GM19397 (cell line): ENCODE data around the gene ZNF850.

Source experiments
- ATAC-seq: cut with Tn5 transposase; IDR thresholded peaks from one replicate; pipeline ENCODE4 v1.9.1; 2021; ENCODE audit warnings: mild to moderate bottlenecking, moderate library complexity; ENCODE audit not compliant: unreplicated experiment

ZNF850 gene

DNA sequence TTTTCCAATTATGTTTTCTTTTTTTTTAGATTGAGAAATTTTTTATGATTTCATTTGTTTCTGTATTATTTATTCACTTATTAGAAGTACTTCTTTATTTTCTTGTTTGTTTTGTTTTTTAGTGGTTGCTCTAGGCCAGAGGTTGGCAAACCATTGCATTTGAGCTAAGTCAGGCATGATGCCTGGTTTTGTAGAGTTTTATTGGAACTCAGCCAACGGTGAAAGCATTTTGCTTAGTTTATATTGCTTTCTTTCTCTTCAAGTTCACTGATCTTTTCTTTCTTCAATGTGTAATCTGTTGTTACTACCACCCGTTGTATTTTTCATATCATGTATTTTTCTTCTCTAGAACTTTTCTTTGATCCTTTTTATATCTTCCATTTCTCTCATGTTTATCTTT, 65.5 kb downstream of the ZNF850 start:
- ATAC-seq = no peak

DNA sequence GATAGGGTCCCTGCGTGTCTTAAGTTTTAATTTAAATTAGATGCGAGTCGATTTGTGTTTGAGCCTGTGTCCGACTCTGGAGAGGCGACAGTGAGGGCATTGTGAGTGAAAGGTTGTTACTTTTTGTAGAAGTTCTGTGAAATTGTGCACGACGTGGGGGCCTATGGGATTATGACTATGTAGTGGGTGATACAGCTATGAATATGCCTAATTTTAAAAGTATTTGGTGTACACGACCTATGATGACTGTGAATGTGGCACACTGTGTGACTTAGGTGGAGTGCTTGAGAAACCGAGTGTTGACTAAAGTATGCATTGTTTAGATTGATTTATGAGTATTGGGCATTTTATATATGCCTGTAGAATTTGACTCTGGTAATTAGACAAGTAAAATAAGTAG, 84.5 kb downstream of the ZNF850 start:
- ATAC-seq = no peak

- ATAC-seq = peak; percentile 92
Observed at GRCh38 chr19:36687214-36688056, 85.2 kb downstream of the ZNF850 start, which contains the start of gene ZNF567. TSS of gene ZNF567 (plus strand) at chr19:36687612. CDS start at chr19:36694868, 7,256 bp downstream.

DNA sequence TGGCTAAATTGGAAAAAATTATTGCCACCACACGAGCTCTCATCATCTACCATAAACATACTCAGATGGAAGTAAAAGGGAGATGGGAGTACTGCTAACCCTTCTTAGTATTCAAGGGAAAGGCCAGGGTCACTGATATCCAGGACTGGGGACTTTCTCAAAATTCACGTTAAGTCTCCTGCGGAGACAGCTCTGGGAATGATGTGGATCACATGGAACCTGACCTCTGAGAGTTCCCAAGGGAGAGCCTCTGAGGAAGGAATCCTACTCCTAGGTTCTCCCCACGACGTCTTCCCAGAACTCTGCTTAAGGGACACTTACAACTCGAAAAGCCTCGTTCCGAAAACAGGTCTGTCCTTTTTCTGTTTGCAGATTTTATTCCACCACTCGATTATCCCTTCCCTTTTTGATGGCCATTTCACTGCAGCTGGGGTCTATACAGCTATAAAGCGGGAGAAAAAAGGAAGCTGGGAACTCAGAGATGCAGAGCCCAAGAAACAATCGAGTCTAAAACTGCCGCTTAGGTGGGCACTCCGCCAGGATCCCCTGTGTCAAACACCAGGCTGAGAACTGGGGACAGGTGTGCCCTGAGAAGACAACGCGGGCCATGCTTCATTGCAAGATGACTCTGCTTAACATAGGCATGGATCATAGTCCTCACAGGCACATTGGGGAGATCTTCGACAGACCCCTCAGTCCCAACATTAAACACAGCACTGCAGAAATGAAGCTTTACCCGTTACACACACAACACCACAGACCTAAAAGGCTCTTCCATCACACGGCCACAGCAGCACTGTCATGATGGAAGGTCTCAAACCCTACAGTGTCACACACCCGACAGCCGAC, 86.0 kb downstream of the ZNF850 start:
- ATAC-seq = no peak

DNA sequence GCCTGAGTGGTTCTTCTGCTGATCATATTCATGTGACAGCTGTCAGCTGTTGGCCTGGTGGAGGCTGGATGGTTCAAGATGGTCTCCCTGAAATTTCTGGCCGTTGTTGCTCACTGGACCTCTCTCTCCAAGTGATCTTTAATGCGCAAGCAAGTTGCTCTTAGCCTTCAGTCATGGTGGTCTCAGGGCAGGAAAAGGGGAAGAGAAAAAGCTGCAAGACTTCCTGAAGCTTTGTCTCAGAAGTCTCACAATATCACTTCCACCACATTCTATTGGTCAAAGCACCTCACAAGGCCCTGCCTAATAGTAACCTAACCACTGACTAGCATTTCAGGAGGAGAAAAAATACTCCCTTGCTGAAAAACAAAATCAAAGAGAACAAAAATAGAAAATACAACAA, 86.8 kb downstream of the ZNF850 start:
- no peak for ATAC-seq

DNA sequence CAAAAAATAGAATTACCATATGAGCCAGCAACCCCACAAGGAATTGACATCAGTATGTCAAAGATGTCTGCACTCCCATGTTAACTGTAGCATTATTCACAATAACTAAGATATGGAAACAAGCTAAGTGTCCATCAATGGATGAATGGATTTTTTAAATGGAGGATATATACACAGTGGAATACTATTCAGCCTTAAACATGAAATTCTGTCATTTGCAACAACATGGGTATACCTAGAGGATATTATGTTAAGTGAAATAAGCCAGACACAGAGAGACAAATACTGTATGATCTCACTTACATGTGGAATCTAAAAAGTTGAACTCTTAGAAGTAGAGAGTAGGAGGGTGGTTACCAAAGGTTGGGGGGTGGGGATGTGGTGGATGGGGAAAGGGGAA, 93.2 kb downstream of the ZNF850 start:
- no peak for ATAC-seq

DNA sequence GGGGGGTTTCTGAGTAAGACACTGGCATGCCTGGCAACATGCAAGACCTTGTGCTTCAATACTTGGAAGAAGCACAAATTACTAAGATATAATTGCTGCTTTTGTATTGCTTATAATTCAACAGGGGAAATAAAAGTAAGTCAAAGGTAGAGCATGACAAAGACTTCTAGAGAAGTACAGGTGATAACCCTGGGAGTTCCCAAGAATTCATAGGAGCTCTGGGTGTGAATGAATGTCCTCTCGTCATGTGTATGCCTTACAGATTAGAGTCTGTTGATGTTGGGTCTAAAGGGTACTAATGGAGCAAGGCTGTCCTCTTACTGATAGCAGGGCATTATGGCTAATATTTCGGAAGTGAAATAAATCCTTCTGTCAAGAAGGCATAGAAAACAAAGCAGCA, 98.4 kb downstream of the ZNF850 start:
- no peak for ATAC-seq

GRCh38 chr19:36672368-36672767, 100.2 kb downstream of the ZNF850 start:
- ATAC-seq = no peak

DNA sequence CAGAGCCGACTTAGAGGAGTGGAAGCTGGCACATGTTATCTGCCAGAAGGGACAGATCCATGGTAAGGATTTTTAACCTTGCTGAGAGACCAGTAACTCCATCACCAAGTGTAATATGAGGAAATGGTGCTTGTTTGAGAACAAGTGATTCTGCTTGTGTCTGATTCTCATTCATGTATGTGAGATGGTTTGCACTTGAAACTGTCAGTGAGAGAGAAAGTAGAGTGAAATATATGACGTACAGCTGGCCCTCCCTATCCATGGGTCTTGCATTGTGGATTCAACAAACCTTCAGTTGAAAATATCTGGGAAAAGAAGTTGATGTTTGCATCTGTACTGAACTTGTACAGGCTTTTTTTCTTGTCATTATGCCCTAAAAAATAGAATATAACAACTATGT, 104.0 kb downstream of the ZNF850 start:
- ATAC-seq = no peak

GRCh38 chr19:36665832-36666231, 106.8 kb downstream of the ZNF850 start:
- no peak for ATAC-seq
